Peyer's patch (tissue), 4 donors: ENCODE data around the gene ITGAL.

ENCODE experiments used
- CTCF ChIP-seq, 6 experiments: fragments of 450-650 bp in 4 of 6; fragments of 200-600 bp in 2 of 6; sonication (generic) in 1 of 6; IDR thresholded peaks; one replicate each; pipeline ENCODE4 v1.5.1; 2017 to 2019; ENCODE audit warnings: antibody characterized with exemption in 6 of 6, mild to moderate bottlenecking in 3 of 6, moderate library complexity in 1 of 6
- POLR2A ChIP-seq, 2 donors: fragments of 450-650 bp; IDR thresholded peaks; one replicate each; pipeline ENCODE4 v1.5.1; 2017; ENCODE audit warnings: antibody characterized with exemption in 2 of 2, mild to moderate bottlenecking in 2 of 2, moderate library complexity in 2 of 2

DNA sequence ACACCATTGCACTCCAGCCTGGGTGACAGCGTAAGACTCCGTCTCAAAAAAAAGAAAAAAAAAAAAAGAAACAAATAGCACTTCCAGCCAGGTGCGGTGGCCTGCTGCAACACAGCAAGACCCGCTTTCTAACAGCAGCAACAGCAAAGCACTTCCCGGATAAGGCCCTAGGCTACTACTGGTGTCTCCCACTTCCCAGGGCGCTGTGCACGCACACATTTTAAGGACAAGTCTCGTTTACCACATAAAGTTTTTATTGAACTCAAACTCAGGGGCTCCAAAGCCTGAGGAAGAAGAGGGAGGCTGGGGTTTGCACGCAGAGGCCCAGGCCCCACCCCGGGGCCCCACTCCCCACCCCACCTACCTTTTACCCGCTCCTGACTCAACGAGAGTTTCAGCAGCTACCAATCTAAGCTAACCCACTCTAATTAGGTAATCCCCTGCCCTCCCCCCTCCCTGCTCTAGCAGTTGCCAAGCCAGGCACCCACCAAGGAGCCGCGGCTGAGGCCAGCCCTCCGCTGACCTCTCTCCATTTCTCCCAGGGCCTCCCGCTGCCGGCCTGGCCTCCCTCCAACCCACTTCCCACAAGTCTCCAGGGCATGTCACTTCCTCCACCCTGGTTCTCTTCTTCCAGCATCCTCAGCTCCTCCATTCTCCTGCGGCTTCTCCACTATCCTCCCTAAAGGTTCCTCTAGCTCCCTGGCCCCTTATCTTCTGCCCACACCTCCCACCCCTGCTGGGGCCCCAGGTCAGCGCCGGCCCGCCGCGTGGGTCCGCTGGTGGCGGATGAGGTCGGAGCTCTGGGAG lies 51.4 kb downstream of the ITGAL start:
- no peak for TF ChIP-seq POLR2A (IDR thresholded peaks at IDR 0.05)
- TF ChIP-seq CTCF (IDR thresholded peaks at IDR 0.05) = no peak
